ENCODE measurements around the gene NUP62. TPM values are rescaled to one million over a fixed set of nuclear protein-coding genes. Genes with fewer than 3 reads are reported as not detected.
"Not testable (repeated sequence)": the region's sequence is repeated elsewhere in the genome, so short reads cannot be mapped to it uniquely, and the experiment has no call there.

Gene NUP62
- total and polyA plus RNA-seq, 12 donors: 13.2 to 48.1 (median 32.7) TPM

DNA sequence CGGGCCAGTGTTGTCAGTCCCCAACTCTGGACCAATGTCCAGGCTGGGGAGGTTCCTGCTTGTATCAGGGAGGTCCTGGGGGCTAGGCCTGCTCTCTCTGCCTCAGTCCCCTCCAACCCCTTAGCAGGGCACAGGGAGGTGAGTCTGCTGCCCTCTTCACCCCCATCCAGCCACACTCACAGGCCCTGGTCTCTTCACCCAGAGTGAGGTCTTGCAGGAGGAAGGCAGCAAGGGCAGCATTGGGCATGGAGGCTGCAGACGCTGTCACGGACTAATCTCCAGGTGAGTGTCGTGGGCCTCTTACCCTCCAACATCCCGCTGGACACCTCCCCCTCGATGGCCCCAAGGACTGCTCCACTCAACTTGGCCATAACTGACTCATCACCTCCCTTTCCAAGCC, 43.5 kb upstream of the NUP62 start:
- Histone ChIP-seq H3K4me1 (peaks cover 0 to 25% (median 2%) of the 10 kb centered on the region in 9 donors), H3K27me3 (peaks cover 0 to 15% (median 12%) of the 10 kb centered on the region in 7 donors), H3K9me3 (no peaks in the 10 kb centered on the region), H3K27ac (no peak overlapping the region), H3K4me3 (no peak overlapping the region), H3K36me3 (peaks cover 0 to 30% (median 17%) of the 10 kb centered on the region in 9 donors)
- DNase-seq (no peak), ATAC-seq (no peak)
- intact Hi-C loops (cut with DNase I): no loop called here
- TF ChIP-seq, protein P1, sequence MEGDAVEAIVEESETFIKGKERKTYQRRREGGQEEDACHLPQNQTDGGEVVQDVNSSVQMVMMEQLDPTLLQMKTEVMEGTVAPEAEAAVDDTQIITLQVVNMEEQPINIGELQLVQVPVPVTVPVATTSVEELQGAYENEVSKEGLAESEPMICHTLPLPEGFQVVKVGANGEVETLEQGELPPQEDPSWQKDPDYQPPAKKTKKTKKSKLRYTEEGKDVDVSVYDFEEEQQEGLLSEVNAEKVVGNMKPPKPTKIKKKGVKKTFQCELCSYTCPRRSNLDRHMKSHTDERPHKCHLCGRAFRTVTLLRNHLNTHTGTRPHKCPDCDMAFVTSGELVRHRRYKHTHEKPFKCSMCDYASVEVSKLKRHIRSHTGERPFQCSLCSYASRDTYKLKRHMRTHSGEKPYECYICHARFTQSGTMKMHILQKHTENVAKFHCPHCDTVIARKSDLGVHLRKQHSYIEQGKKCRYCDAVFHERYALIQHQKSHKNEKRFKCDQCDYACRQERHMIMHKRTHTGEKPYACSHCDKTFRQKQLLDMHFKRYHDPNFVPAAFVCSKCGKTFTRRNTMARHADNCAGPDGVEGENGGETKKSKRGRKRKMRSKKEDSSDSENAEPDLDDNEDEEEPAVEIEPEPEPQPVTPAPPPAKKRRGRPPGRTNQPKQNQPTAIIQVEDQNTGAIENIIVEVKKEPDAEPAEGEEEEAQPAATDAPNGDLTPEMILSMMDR (IDR thresholded peaks at IDR 0.05): no peak
- 87 to 92% methylated on average over 6 of the region's 6 CpGs for WGBS, 2 donors

DNA sequence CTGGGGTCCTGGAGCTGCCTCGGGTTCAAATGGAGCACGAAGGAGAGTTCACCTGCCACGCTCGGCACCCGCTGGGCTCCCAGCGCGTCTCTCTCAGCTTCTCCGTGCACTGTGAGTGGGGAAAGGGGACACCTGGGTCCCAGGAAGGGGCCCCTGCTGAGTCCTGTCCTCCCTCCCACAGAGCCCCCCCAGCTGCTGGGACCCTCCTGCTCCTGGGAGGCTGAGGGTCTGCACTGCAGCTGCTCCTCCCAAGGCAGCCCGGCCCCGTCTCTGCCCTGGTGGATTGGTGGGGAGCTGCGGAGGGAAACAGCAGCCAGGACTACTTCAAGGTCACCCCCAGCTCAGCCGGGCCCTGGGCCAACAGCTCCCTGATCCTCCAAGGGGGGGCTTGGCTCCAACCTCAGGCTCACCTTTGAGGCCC, 42.7 kb upstream of the NUP62 start:
- Histone ChIP-seq H3K36me3 (peaks cover 0 to 22% (median 13%) of the 10 kb centered on the region in 9 donors), H3K9me3 (no peaks in the 10 kb centered on the region), H3K4me3 (no peak overlapping the region), H3K4me1 (peaks cover 0 to 32% (median 2%) of the 10 kb centered on the region in 9 donors), H3K27me3 (peaks cover 0 to 16% (median 15%) of the 10 kb centered on the region in 7 donors), H3K27ac (no peak overlapping the region)
- peak in 2 of 8 donors; percentile 23 to 33 for ATAC-seq
- intact Hi-C loops (cut with DNase I): no loop called here
- WGBS, 2 donors: 47 to 50% methylated on average over 12 of the region's 12 CpGs
- DNase-seq: no peak
- TF ChIP-seq, protein P1 (IDR thresholded peaks at IDR 0.05): no peak

- H3K36me3 ChIP-seq; H3K9me3 ChIP-seq; intact Hi-C loops (cut with DNase I); DNase-seq: not testable (repeated sequence)
- Histone ChIP-seq H3K27ac (peak overlapping the region in 1 of 10 donors; percentile 52), H3K27me3 (peaks cover 0 to 16% (median 15%) of the 10 kb centered on the region in 7 donors), H3K4me3 (peak overlapping the region in 1 of 10 donors; percentile 39), H3K4me1 (peaks cover 0 to 39% (median 2%) of the 10 kb centered on the region in 9 donors)
- 15 to 31% methylated on average over 4 of the region's 9 CpGs for WGBS, 2 donors
- peak; percentile 37 to 73 (median 63) for ATAC-seq
Measured at GRCh38 chr19:49969355-49969754, 40.1 kb upstream of the NUP62 start.

DNA sequence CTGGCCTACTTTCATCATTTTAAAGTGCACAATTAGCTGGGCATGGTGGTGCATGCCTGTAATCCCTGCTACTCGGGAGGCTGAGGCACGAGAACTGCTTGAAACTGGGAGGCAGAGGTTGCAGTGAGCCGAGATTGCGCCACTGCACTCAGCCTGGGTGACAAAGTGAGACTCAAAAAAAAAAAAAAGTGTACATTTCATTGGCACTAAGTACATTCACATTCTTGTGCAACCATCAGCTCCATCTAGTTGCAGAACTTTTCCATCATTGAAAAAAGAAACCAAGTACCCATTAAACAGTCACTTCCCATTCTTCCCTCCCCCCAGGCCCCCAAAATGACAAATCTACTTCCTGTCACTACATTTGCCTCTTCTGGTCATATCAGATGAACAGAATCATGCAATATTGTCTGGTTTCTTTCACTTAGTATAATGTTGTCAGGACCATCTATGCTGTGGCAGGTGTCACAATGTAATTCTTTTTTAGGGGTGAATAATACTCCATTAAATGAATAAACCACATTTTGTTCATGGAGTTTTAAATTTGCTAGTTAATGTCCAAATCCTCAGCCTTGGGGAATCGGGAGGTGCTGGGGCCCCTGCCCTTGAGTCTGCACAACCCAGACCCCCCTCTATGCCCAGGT, 39.1 kb upstream of the NUP62 start:
- TF ChIP-seq, protein P1 (IDR thresholded peaks at IDR 0.05): no peak
- ATAC-seq: no peak
- H3K36me3 ChIP-seq: no peaks in the 10 kb centered on the region
- 82 to 86% methylated on average over 5 of the region's 5 CpGs for WGBS, 2 donors
- H3K27me3 ChIP-seq: peaks cover 0 to 16% (median 15%) of the 10 kb centered on the region in 7 donors
- H3K4me3 ChIP-seq: no peak overlapping the region
- H3K4me1 ChIP-seq: peaks cover 0 to 32% (median 2%) of the 10 kb centered on the region in 9 donors
- H3K9me3 ChIP-seq: no peaks in the 10 kb centered on the region
- intact Hi-C loops (cut with DNase I): no loop called here
- DNase-seq: no peak
- H3K27ac ChIP-seq: peak overlapping the region in 1 of 10 donors; percentile 52

DNA sequence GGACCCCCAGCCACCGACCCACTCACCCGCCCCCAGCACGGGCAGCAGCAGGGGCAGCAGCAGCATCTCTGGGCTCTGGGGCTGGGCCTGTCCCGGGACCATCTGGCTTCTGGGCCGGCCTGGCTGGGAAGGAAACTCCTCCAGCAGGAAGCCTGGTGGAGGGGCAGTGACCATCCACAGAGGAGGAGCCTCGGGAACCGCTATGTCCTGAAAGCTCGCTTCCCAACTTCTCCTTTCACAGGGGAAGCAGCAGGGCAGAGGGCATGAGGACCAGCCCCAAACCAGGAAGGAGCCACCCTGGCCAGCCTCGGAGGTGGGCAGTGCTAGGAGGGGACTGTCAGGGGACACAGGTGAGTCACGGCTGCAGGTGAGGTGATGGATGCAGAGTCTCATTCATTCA, 31.7 kb upstream of the NUP62 start, which contains the start of gene SIGLEC11:
TSS of gene SIGLEC11 (minus strand) at position 193 of the 400 bp plus-strand sequence. CDS start at position 102, 91 bp downstream.
- peaks cover 0 to 15% (median 0%) of the 10 kb centered on the region in 9 donors for H3K4me1 ChIP-seq
- DNase-seq; H3K36me3 ChIP-seq; H3K27ac ChIP-seq; H3K9me3 ChIP-seq; intact Hi-C loops (cut with DNase I): not testable (repeated sequence)
- H3K4me3 ChIP-seq: peak within 1 kb of the TSS in 1 of 10 donors; percentile 9
- ATAC-seq: peak; percentile 33 to 76 (median 60)
- WGBS, 2 donors: 47 to 49% methylated on average over 5 of the region's 10 CpGs
- peaks cover 0 to 13% (median 6%) of the 10 kb centered on the region in 7 donors for H3K27me3 ChIP-seq

GRCh38 chr19:49959892-49960291, 30.6 kb upstream of the NUP62 start:
- peak in 2 of 8 donors; percentile 13 to 23 for ATAC-seq
- whole genome bisulfite sequencing, 2 donors: 20% methylated on average over 1 of the region's 12 CpGs; no CpG with 5 or more reads in 1 of the 2 donors
- Histone ChIP-seq H3K27me3 (peaks cover 0 to 13% (median 6%) of the 10 kb centered on the region in 7 donors), H3K4me1 (peaks cover 0 to 21% (median 4%) of the 10 kb centered on the region in 9 donors)
- H3K27ac ChIP-seq; H3K9me3 ChIP-seq; H3K36me3 ChIP-seq; H3K4me3 ChIP-seq; DNase-seq; intact Hi-C loops (cut with DNase I): not testable (repeated sequence)

GRCh38 chr19:49958596-49958995, 29.3 kb upstream of the NUP62 start:
- Histone ChIP-seq H3K4me1 (peaks cover 0 to 34% (median 17%) of the 10 kb centered on the region in 9 donors), H3K27me3 (peaks cover 0 to 13% (median 6%) of the 10 kb centered on the region in 7 donors)
- ATAC-seq: peak in 1 of 8 donors; percentile 48
- H3K9me3 ChIP-seq; H3K36me3 ChIP-seq; intact Hi-C loops (cut with DNase I); H3K4me3 ChIP-seq; DNase-seq; H3K27ac ChIP-seq: not testable (repeated sequence)
- 55 to 63% methylated on average over 9 to 13 of the region's 13 CpGs for WGBS, 2 donors

- 50 to 61% methylated on average over 8 to 9 of the region's 9 CpGs for WGBS, 2 donors
- Histone ChIP-seq H3K4me1 (peaks cover 0 to 38% (median 17%) of the 10 kb centered on the region in 9 donors), H3K27me3 (peaks cover 0 to 13% (median 6%) of the 10 kb centered on the region in 7 donors)
- H3K4me3 ChIP-seq; H3K36me3 ChIP-seq; ATAC-seq; H3K9me3 ChIP-seq; DNase-seq; intact Hi-C loops (cut with DNase I); H3K27ac ChIP-seq: not testable (repeated sequence)
Measured at GRCh38 chr19:49958144-49958543, 28.8 kb upstream of the NUP62 start.

Measured in heart right ventricle (tissue), 16 donors.